Measurements from ENCODE around the gene SYT2. TPM values are rescaled to one million over a fixed set of nuclear protein-coding genes. Genes with fewer than 3 reads are reported as not detected.
"Not testable (repeated sequence)": the region's sequence is repeated elsewhere in the genome, so short reads cannot be mapped to it uniquely, and the experiment has no call there.

Gene SYT2
- polyA plus RNA-seq, 1 of the 3 experiments (the other 2 are of a cell fraction): 0.03 TPM

DNA sequence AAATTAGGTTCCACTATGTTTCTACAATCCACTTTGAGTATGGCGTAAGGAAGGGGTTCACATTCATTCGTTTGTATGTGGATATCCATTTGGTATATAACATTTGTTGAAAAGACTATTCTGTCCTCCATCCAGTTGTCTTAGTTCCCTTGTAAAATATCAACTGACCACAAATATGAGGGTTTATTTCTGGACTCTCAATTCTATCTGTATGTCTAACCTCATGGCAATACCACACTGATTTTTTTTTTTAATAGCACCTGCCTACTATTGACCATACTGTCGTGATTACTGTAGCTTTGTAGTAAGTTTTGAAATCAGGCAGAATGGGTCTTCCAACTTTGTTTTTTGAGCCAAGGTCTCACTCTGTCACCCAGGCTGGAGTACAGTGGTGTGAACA is 98.2 kb downstream of the SYT2 start:
- DNase-seq; H3K4me3 ChIP-seq (ENCODE audit: low read depth in 2 of 2, low read length in 1 of 2); H3K9me2 ChIP-seq; H3K9me3 ChIP-seq; POLR2A ChIA-PET; H3K9ac ChIP-seq; H3F3A ChIP-seq (replicated peaks; ENCODE audit: insufficient read depth); H3K4me2 ChIP-seq; H3K79me2 ChIP-seq (ENCODE audit: insufficient read depth); H2AFZ ChIP-seq (ENCODE audit: low read depth); H3K27me3 ChIP-seq (ENCODE audit: insufficient read depth); H4K20me1 ChIP-seq (ENCODE audit: insufficient read depth); H3K36me3 ChIP-seq (replicated peaks in 1 of 2; ENCODE audit: control insufficient read depth in 1 of 2, insufficient read depth in 2 of 2, low read length in 1 of 2); H3K27ac ChIP-seq (ENCODE audit: low read depth in 2 of 2, low read length in 1 of 2): not testable (repeated sequence)
- 91% methylated on average over 3 of the region's 3 CpGs for WGBS (ENCODE audit: low lambda C conversion rate)
- peaks cover 15 to 20% of the 10 kb centered on the region in 2 experiments; a peak in 3 of 4 replicates for H3K4me1 ChIP-seq (ENCODE audit: control insufficient read depth in 1 of 2, insufficient read depth in 2 of 2, low read depth in 1 of 2, low read length in 1 of 2)
- CTCF ChIA-PET: interaction anchor here (0.6 to 2.8 kb wide), 4 partner anchors 12 to 41 kb away, joined by 3 to 9 read pairs (median 3); no protein-coding TSS in a partner anchor

DNA sequence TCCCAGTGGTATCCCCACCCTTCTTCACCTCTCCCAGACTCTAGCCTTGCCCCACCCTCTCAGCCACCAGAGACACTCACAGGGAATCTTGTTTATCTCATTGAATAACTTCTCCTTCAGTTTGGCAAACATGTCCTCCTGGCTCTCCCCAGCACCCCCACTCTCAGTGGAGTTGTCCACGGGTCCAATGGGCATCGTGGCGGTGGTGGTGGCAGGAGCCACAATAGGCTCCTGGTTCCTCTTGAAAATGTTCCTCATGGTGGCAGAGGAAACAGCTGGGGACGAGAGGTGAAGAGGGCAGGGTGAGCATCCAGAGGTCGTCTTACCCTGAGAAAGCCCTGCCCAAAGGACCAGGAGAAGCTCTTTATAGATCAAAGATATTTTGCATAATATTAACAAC is 104.7 kb downstream of the SYT2 start:
- Histone ChIP-seq H3K79me2 (ENCODE audit: insufficient read depth) (no peaks in the 10 kb centered on the region), H3K27ac (ENCODE audit: low read depth in 2 of 2, low read length in 1 of 2) (no peak overlapping the region), H3K36me3 (replicated peaks in 1 of 2; ENCODE audit: control insufficient read depth in 1 of 2, insufficient read depth in 2 of 2, low read length in 1 of 2) (no peaks in the 10 kb centered on the region), H2AFZ (ENCODE audit: low read depth) (no peak overlapping the region), H3K9me3 (no peaks in the 10 kb centered on the region), H3K4me1 (ENCODE audit: control insufficient read depth in 1 of 2, insufficient read depth in 2 of 2, low read depth in 1 of 2, low read length in 1 of 2) (no peaks in the 10 kb centered on the region), H3K9ac (no peak overlapping the region), H3K9me2 (no peaks in the 10 kb centered on the region), H3K4me3 (ENCODE audit: low read depth in 2 of 2, low read length in 1 of 2) (no peak overlapping the region), H3F3A (replicated peaks; ENCODE audit: insufficient read depth) (no peaks in the 10 kb centered on the region), H3K4me2 (no peak overlapping the region), H4K20me1 (ENCODE audit: insufficient read depth) (no peaks in the 10 kb centered on the region), H3K27me3 (ENCODE audit: insufficient read depth) (no peaks in the 10 kb centered on the region)
- WGBS (ENCODE audit: low lambda C conversion rate): 78% methylated on average over 5 of the region's 5 CpGs
- POLR2A ChIA-PET: no interaction called here
- CTCF ChIA-PET: interaction anchor here (1.4 to 2.4 kb wide), 2 partner anchors 104 to 141 kb away, joined by 3 to 9 read pairs; no protein-coding TSS in a partner anchor
- TF ChIP-seq RAD21 (IDR thresholded peaks at IDR 0.05; ENCODE audit: low read length) (no peak), FOSL2 (IDR thresholded peaks at IDR 0.05; ENCODE audit: borderline replicate concordance, low read depth) (no peak), SIN3A (IDR thresholded peaks at IDR 0.05; ENCODE audit: borderline replicate concordance, low read depth, low read length) (no peak), NRF1 (IDR thresholded peaks at IDR 0.05; ENCODE audit: low read depth, low read length) (no peak), JUND (IDR thresholded peaks at IDR 0.05) (no peak), YY1 (IDR thresholded peaks at IDR 0.05; ENCODE audit: low read depth) (no peak), TAF1 (IDR thresholded peaks at IDR 0.05; ENCODE audit: borderline replicate concordance, low read depth, low read length) (no peak), TEAD4 (IDR thresholded peaks at IDR 0.05; ENCODE audit: borderline replicate concordance, insufficient read depth) (no peak), MXI1 (IDR thresholded peaks at IDR 0.05; ENCODE audit: low read depth, low read length) (no peak)
- TF ChIP-seq, protein P1, sequence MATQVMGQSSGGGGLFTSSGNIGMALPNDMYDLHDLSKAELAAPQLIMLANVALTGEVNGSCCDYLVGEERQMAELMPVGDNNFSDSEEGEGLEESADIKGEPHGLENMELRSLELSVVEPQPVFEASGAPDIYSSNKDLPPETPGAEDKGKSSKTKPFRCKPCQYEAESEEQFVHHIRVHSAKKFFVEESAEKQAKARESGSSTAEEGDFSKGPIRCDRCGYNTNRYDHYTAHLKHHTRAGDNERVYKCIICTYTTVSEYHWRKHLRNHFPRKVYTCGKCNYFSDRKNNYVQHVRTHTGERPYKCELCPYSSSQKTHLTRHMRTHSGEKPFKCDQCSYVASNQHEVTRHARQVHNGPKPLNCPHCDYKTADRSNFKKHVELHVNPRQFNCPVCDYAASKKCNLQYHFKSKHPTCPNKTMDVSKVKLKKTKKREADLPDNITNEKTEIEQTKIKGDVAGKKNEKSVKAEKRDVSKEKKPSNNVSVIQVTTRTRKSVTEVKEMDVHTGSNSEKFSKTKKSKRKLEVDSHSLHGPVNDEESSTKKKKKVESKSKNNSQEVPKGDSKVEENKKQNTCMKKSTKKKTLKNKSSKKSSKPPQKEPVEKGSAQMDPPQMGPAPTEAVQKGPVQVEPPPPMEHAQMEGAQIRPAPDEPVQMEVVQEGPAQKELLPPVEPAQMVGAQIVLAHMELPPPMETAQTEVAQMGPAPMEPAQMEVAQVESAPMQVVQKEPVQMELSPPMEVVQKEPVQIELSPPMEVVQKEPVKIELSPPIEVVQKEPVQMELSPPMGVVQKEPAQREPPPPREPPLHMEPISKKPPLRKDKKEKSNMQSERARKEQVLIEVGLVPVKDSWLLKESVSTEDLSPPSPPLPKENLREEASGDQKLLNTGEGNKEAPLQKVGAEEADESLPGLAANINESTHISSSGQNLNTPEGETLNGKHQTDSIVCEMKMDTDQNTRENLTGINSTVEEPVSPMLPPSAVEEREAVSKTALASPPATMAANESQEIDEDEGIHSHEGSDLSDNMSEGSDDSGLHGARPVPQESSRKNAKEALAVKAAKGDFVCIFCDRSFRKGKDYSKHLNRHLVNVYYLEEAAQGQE (IDR thresholded peaks at IDR 0.05; ENCODE audit: low read depth, low read length): no peak
- TF ChIP-seq, protein P2, sequence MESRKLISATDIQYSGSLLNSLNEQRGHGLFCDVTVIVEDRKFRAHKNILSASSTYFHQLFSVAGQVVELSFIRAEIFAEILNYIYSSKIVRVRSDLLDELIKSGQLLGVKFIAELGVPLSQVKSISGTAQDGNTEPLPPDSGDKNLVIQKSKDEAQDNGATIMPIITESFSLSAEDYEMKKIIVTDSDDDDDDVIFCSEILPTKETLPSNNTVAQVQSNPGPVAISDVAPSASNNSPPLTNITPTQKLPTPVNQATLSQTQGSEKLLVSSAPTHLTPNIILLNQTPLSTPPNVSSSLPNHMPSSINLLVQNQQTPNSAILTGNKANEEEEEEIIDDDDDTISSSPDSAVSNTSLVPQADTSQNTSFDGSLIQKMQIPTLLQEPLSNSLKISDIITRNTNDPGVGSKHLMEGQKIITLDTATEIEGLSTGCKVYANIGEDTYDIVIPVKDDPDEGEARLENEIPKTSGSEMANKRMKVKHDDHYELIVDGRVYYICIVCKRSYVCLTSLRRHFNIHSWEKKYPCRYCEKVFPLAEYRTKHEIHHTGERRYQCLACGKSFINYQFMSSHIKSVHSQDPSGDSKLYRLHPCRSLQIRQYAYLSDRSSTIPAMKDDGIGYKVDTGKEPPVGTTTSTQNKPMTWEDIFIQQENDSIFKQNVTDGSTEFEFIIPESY (IDR thresholded peaks at IDR 0.05; ENCODE audit: borderline replicate concordance, low read depth): no peak
- TF ChIP-seq, protein P3, sequence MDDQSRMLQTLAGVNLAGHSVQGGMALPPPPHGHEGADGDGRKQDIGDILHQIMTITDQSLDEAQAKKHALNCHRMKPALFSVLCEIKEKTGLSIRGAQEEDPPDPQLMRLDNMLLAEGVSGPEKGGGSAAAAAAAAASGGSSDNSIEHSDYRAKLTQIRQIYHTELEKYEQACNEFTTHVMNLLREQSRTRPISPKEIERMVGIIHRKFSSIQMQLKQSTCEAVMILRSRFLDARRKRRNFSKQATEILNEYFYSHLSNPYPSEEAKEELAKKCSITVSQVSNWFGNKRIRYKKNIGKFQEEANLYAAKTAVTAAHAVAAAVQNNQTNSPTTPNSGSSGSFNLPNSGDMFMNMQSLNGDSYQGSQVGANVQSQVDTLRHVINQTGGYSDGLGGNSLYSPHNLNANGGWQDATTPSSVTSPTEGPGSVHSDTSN (IDR thresholded peaks at IDR 0.05): no peak
- no peak for DNase-seq

Measured in SK-N-SH (cell line).